HG02763 (cell line): ENCODE results near the gene PLA2G15.

ENCODE experiments used
- ATAC-seq: cut with Tn5 transposase; IDR thresholded peaks from one replicate; pipeline ENCODE4 v1.9.1; 2021; ENCODE audit warnings: mild to moderate bottlenecking, moderate library complexity; ENCODE audit not compliant: unreplicated experiment

Gene PLA2G15

DNA sequence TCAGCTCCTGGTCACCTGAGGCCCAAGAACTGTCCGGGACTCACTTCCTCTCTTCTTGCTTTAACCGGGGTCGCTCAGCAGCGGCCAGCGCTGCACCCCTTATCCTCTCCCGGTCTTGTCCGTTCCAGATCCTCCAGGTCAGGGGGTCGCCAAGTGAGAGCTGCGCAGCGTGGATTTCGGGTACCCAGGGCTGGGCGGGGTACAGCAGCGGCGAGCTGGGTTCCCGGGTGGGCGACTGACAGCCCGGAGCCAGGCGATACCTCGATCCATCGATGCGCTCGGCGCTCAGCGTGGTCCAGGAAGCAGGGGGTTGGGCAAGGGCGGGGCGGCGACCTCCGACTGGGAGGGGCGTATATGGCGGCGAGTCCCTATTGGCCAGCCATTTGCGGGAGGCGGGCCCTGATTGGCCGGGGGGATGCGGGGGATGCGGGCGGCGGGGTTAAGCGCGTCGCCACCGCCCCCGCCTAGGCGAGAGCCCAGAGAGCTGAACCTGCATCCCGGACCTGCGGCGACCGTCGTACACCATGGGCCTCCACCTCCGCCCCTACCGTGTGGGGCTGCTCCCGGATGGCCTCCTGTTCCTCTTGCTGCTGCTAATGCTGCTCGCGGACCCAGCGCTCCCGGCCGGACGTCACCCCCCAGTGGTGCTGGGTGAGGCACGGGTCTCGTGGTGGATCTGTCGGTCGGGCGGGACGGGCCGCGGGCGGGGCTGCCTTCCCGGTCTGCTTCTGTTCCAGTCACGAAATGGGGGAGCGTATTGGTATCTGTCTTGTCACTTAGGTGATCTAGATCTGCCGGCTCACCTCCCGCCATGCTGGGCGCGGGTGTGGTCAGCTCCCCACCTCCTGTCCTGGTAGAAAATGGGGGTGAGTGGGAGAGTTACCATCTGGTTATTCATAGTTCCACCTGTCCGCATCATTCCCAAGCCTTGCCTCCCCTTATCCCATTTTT lies at the start of gene PLA2G15:
Gene PLA2G15, plus strand, starts transcription at position 471 of the 951 bp plus-strand sequence. Its CDS starts 54 bp downstream, at position 525.
- peak; percentile 83 for ATAC-seq

DNA sequence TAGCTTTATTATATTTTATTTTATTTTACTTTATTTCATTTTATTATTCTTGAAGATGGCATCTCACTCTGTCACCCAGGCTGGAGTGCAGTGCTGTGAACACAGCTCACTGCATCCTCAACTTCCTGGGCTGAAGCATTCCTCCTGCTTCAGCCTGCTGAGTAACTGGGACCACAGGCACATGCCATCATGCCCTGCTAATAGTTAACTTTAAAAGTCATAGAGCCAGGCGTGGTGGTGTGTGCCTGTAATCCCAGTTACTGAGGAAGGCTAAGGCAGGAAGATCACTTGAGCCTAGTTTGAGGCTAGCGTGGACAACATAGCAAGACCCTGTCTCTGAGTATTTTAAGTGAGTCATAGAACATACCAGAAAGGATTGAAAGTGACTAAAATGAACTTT lies 47.9 kb upstream of the PLA2G15 start:
- no peak for ATAC-seq

GRCh38 chr16:68200088-68200783 lies 44.9 kb upstream of the PLA2G15 start:
- no peak for ATAC-seq

DNA sequence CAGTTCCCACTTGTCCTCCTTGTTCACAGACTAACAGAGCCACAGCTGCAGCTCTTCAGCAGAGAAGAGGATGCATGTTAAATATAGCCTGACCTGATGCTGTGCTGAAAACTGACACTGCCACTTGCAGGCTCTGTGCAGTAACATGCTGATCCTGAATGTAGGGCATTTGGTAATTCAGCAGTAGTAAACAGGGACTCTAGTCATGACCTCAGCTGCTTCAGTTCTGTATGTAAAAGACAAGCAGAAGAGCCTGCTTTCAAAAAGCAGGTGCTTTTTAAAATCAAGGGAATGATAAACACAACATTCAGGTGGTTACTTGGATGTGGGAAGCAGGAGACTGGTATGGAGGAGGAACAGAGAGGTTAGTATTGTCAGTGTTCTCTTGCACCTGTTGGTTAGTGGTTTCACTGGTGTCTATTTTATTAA lies 43.1 kb upstream of the PLA2G15 start:
- no peak for ATAC-seq

- ATAC-seq: no peak
These were observed 38.9 kb upstream of the PLA2G15 start for GRCh38 chr16:68206245-68206644.

DNA sequence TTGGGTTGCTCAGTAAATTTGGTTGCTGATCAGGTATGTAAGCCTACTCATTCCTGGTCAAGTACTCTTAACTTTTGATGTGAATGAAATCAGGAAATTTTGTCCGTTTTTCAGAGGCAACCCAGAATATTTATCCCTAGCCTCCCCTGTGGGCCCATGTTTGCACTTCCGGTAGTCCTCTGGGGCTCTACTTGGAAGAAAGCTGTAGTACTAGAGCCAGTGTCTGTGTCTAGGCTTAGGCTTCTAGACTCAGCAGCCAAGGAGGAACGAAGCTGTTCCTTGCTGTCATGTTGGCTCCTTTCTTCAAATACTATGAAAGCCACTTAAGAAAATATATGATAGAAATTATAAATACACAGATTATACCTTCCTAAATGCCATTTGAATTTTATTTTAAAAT lies 30.4 kb upstream of the PLA2G15 start:
- no peak for ATAC-seq

- ATAC-seq: no peak
These were observed 29.9 kb upstream of the PLA2G15 start for GRCh38 chr16:68215302-68215701.

- no peak for ATAC-seq
These were observed 28.9 kb upstream of the PLA2G15 start for GRCh38 chr16:68216240-68216639.

GRCh38 chr16:68217506-68217905 lies 27.7 kb upstream of the PLA2G15 start:
- no peak for ATAC-seq

GRCh38 chr16:68219725-68220351 lies 25.3 kb upstream of the PLA2G15 start:
- no peak for ATAC-seq

DNA sequence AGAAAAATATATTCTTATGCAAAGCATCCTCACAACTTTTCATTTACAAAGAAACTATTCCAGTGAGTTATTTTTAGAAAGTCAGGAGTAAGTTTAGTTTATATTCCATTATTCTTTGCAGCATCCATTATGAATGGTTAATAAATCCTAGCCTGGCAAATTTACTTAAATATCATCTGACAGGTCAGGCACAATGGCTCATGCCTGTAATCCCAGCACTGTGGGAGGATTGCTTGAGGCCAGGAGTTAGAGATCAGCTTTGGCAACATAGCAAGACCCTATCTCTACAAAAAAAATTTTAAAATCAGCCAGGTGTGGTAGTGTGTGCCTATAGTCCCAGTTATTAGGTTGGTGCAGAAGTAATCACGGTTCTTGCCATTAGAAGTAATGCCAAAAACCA lies 22.1 kb upstream of the PLA2G15 start:
- no peak for ATAC-seq

- no peak for ATAC-seq
These were observed 19.1 kb upstream of the PLA2G15 start for GRCh38 chr16:68226116-68226515.

DNA sequence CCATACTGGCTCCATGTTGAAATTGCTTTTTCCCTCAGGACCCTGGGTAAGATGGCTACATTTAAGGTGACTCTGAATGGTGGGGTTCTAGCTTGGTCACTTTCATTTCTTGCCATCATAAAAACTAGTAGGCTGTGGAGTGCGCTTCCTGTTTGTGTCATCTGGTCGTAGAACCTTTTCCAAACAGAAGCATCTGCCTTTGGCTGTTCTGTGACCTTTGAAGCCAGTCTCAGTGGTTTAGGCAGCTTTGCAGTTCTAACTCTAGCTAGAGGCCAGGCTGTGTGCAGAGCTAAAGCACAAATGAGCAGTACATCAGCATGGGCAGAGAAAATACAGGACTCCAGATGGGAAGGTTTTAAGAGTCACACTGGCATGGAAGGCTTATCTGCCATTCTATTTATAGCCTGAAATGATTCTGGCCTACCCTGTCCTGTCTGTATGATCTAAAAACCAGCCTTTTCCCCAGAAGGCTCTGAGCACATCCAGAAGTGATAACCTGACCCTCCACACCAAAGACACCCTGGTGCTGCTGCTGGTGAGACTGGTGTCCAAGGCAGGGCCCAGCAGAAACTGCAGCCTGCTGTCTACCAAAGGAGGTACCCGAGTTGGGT lies 17.9 kb upstream of the PLA2G15 start:
- ATAC-seq: no peak

- no peak for ATAC-seq
These were observed 17.2 kb upstream of the PLA2G15 start for GRCh38 chr16:68227850-68228553.

GRCh38 chr16:68228652-68229051 lies 16.5 kb upstream of the PLA2G15 start:
- ATAC-seq: no peak

GRCh38 chr16:68229431-68230175 lies 15.6 kb upstream of the PLA2G15 start:
- ATAC-seq: no peak

- ATAC-seq: no peak
These were observed 15.0 kb upstream of the PLA2G15 start for GRCh38 chr16:68230176-68230571.

GRCh38 chr16:68230956-68231355 lies 14.2 kb upstream of the PLA2G15 start:
- ATAC-seq: no peak

GRCh38 chr16:68231384-68232136 lies 13.6 kb upstream of the PLA2G15 start:
- no peak for ATAC-seq
